Mesendoderm (in vitro differentiated cells): ENCODE data around the gene CUX1.
"Not testable (repeated sequence)": the region's sequence is repeated elsewhere in the genome, so short reads cannot be mapped to it uniquely, and the experiment has no call there.

ENCODE experiments used
- DNase-seq: peaks from one replicate; pipeline ENCODE4 v3.0.0; 2013
- H2AK5ac ChIP-seq: 2 replicates; pipeline ENCODE4 v1.6.1; 2013; ENCODE audit warnings: low read length, inconsistent platforms
- H2BK120ac ChIP-seq: 2 replicates; pipeline ENCODE4 v1.6.1; 2013; ENCODE audit warnings: low read depth, mild to moderate bottlenecking, low read length, moderate library complexity, mixed read lengths
- H2BK15ac ChIP-seq: replicated peaks from 2 replicates; pipeline ENCODE4 v1.6.1; 2013; ENCODE audit warnings: low read depth, mild to moderate bottlenecking, moderate library complexity
- H2BK5ac ChIP-seq: 2 replicates; pipeline ENCODE4 v1.6.1; 2013; ENCODE audit warnings: low read length, inconsistent platforms
- H3K18ac ChIP-seq: 2 replicates; pipeline ENCODE4 v1.6.1; 2013; ENCODE audit warnings: mild to moderate bottlenecking, low read length, mixed read lengths
- H3K23ac ChIP-seq: one replicate; pipeline ENCODE4 v1.6.1; 2013; ENCODE audit warnings: low read length
- H3K27ac ChIP-seq: 2 replicates; pipeline ENCODE4 v1.5.1; 2013; ENCODE audit warnings: low read depth, mild to moderate bottlenecking, inconsistent platforms, low read length, moderate library complexity
- H3K27me3 ChIP-seq: 2 replicates; pipeline ENCODE4 v1.6.1; 2013; ENCODE audit warnings: low read length, control low read depth, mild to moderate bottlenecking, inconsistent platforms; ENCODE audit not compliant: insufficient read depth, poor library complexity
- H3K36me3 ChIP-seq: 2 replicates; pipeline ENCODE4 v1.6.1; 2013; ENCODE audit warnings: low read length, inconsistent platforms; ENCODE audit not compliant: control insufficient read depth, insufficient read depth
- H3K4ac ChIP-seq: one replicate; pipeline ENCODE4 v1.6.1; 2013; ENCODE audit warnings: low read depth, mild to moderate bottlenecking, low read length, moderate library complexity
- H3K4me1 ChIP-seq: 2 replicates; pipeline ENCODE4 v1.6.1; 2013; ENCODE audit warnings: low read depth, low read length, inconsistent platforms; ENCODE audit not compliant: control insufficient read depth
- H3K4me2 ChIP-seq: 2 replicates; pipeline ENCODE4 v1.6.1; 2013; ENCODE audit warnings: low read length
- H3K4me3 ChIP-seq: 2 replicates; pipeline ENCODE4 v1.5.1; 2013; ENCODE audit warnings: mild to moderate bottlenecking, low read length
- H3K56ac ChIP-seq: one replicate; pipeline ENCODE4 v1.6.1; 2013; ENCODE audit warnings: low read length
- H3K79me1 ChIP-seq: 2 replicates; pipeline ENCODE4 v1.6.1; 2013; ENCODE audit warnings: low read length, inconsistent platforms
- H3K79me2 ChIP-seq: 2 replicates; pipeline ENCODE4 v1.6.1; 2013; ENCODE audit warnings: mild to moderate bottlenecking, low read length; ENCODE audit not compliant: control insufficient read depth, insufficient read depth
- H3K9ac ChIP-seq: 2 replicates; pipeline ENCODE4 v1.6.1; 2013; ENCODE audit warnings: low read length, inconsistent platforms
- H4K5ac ChIP-seq: one replicate; pipeline ENCODE4 v1.6.1; 2013; ENCODE audit warnings: low read length
- H4K8ac ChIP-seq: one replicate; pipeline ENCODE4 v1.6.1; 2013; ENCODE audit warnings: low read depth, mild to moderate bottlenecking, control low read depth, low read length, moderate library complexity
- WGBS: extraction: QIAGEN DNeasy Blood & Tissue Kit; methylation state at CpG from one replicate; pipeline ENCODE4 v1.1.7; 2013; ENCODE audit warnings: low lambda C conversion rate, missing lambda C conversion rate; ENCODE audit not compliant: insufficient coverage; ENCODE audit errors: extremely low coverage; 5-methylcytosine and 5-hydroxymethylcytosine counted together

Gene CUX1

DNA sequence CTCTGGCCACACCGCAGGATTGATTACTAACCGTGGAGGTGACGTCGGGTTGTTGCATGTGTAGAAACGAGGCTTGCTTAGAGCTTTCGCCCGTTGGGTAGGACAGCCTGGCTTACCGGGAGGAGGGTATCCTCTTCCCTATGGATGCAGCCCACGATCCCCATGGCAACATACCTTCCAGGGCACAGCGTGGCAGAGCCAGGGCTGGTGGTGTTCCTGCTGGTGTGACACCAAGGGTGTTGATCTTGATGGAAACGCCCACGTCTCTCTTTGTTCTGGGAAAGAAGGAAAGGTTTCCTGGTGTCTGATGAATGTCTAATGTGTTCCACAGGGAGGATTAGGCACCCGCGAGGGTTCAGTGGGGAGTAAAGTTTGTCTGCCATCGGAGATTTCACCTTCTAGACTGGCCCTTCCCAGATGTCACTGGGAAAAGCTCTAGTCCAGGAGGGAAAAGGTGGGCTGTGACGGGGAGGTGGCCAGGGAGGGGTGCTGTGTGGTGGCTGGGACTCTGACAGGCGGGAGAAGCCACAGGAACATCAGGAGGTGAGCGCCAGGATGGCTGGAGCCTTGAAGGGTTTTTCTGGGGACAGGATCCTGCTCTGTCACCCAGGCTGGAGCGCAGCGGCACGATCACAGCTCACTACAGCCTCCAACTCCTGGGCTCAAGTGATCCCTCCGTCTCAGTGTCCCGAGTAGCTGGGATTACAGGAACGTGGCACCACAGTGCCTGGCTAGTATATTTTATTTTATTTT lies 102.1 kb downstream of the CUX1 start:
- no peak overlapping the region for H2AK5ac ChIP-seq
- DNase-seq, result no peak
- H3K4me1 ChIP-seq, result peaks cover 2% of the 10 kb centered on the region
- H3K4me2 ChIP-seq, result no peak overlapping the region
- no peak overlapping the region for H3K27ac ChIP-seq
- no peak overlapping the region for H4K5ac ChIP-seq
- H3K4me3 ChIP-seq, result no peak overlapping the region
- peak overlapping the region; percentile 10 for H3K56ac ChIP-seq
- H2BK5ac ChIP-seq, result no peak overlapping the region
- no peak overlapping the region for H3K23ac ChIP-seq
- H3K79me1 ChIP-seq, result peaks cover 37% of the 10 kb centered on the region
- H4K8ac ChIP-seq, result no peak overlapping the region
- WGBS, result no CpG with 5 or more reads among the region's 24 CpGs
- H3K27me3 ChIP-seq, result no peaks in the 10 kb centered on the region
- H2BK15ac ChIP-seq, result no peak overlapping the region
- H3K36me3 ChIP-seq, result peaks cover 4% of the 10 kb centered on the region
- no peak overlapping the region for H3K4ac ChIP-seq
- H3K18ac ChIP-seq, result no peak overlapping the region
- H3K9ac ChIP-seq, result no peak overlapping the region
- peaks cover 77% of the 10 kb centered on the region for H3K79me2 ChIP-seq
- H2BK120ac ChIP-seq, result no peak overlapping the region

GRCh38 chr7:101921061-101921460 lies 103.6 kb downstream of the CUX1 start:
- Histone ChIP-seq H3K4me3 (no peak overlapping the region), H3K56ac (no peak overlapping the region), H3K4me2 (no peak overlapping the region), H3K23ac (no peak overlapping the region), H4K8ac (no peak overlapping the region), H2BK5ac (no peak overlapping the region), H3K79me2 (peaks cover 69% of the 10 kb centered on the region), H3K36me3 (peaks cover 4% of the 10 kb centered on the region), H2BK120ac (no peak overlapping the region), H3K27me3 (no peaks in the 10 kb centered on the region), H3K4me1 (peaks cover 2% of the 10 kb centered on the region), H3K4ac (no peak overlapping the region), H4K5ac (no peak overlapping the region), H3K27ac (no peak overlapping the region), H2AK5ac (no peak overlapping the region), H3K9ac (no peak overlapping the region), H3K79me1 (peaks cover 27% of the 10 kb centered on the region), H3K18ac (no peak overlapping the region), H2BK15ac (no peak overlapping the region)
- WGBS, result no CpG with 5 or more reads among the region's 11 CpGs
- no peak for DNase-seq

DNA sequence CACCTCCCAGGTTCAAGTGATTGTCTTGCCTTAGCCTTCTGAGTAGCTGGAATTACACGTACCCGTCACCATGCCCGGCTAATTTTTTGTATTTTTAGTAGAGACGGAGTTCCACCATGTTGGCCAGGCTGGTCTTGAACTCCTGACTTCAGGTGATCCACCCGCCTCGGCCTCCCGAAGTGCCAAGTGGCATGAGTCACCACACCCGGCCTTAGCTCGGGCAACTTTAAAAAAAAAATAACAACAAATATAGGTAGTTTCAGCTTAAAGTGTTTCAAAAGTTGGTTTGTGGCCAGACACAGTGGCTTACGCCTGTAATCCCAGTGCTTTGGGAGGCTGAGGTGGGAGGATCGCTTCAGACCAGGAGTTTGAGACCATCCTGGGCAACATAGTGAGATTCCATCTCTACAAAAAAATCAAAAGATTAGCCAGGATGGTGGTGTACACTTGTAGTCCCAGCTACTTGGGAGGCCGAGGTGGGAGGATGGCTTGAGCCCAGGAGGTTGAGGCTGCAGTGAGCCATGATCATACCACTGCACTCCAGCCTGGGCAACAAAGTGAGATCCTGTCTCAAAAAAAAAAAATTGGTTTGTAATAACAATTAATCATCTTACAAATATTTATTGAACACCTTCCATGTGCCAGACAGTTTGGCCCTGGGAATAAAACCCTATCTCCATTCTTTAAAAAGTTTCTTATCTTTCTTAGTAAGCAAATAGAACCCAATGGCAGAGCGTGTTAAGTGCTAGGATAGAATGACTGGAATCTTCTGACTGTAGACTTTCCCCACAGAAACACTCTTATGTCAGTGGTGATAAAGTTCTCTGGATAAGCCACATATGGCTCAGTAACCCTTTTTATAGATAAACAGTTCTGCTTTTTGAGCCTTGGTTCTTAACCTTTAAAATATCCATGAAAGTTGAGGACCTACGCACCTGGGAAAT lies 104.4 kb downstream of the CUX1 start:
- not testable (repeated sequence) for H3K27ac ChIP-seq, H3K27me3 ChIP-seq, H3K4me1 ChIP-seq, H4K5ac ChIP-seq, H2BK5ac ChIP-seq, H2BK120ac ChIP-seq, DNase-seq, H3K23ac ChIP-seq, H3K36me3 ChIP-seq, H2BK15ac ChIP-seq, H2AK5ac ChIP-seq, H3K4me3 ChIP-seq, H4K8ac ChIP-seq, H3K4me2 ChIP-seq, H3K4ac ChIP-seq
- H3K56ac ChIP-seq, result peak overlapping the region; percentile 65
- WGBS, result no CpG with 5 or more reads among the region's 14 CpGs
- peaks cover 32% of the 10 kb centered on the region for H3K79me1 ChIP-seq
- H3K79me2 ChIP-seq, result peaks cover 73% of the 10 kb centered on the region
- peak overlapping the region; percentile 2 for H3K9ac ChIP-seq
- H3K18ac ChIP-seq, result peak overlapping the region; percentile 0

GRCh38 chr7:101922631-101923601 lies 105.5 kb downstream of the CUX1 start:
- Histone ChIP-seq H2BK5ac (no peak overlapping the region), H3K4ac (no peak overlapping the region), H3K18ac (peak overlapping the region; percentile 0), H3K9ac (peak overlapping the region; percentile 2), H2BK120ac (no peak overlapping the region), H3K23ac (peak overlapping the region; percentile 68), H3K27me3 (no peaks in the 10 kb centered on the region), H3K36me3 (peaks cover 4% of the 10 kb centered on the region), H3K79me1 (peaks cover 32% of the 10 kb centered on the region), H3K27ac (peak overlapping the region; percentile 40), H3K79me2 (peaks cover 73% of the 10 kb centered on the region), H2AK5ac (no peak overlapping the region), H3K4me2 (no peak overlapping the region), H2BK15ac (no peak overlapping the region), H4K5ac (no peak overlapping the region), H3K4me1 (peaks cover 2% of the 10 kb centered on the region), H4K8ac (no peak overlapping the region), H3K4me3 (no peak overlapping the region), H3K56ac (peak overlapping the region; percentile 65)
- no CpG with 5 or more reads among the region's 24 CpGs for WGBS
- peak; percentile 78 for DNase-seq

DNA sequence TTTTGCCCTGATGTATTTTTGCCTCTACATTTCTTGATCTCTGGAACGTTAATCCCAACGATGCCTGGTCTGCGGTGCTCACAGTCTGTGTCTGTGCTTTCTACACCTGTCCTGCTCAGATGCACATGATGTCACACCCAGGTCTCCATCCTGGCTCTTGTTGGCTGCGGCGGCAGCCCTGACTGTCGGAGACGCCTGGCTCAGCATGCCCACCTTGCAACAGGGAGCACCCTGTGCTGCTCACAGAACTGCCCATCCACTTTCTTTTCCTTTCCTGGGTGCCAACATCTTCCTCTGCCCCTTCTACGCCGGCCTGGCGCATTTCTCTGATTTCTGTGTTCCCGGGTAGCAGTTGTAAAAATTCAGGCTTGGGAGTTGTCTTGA lies 106.2 kb downstream of the CUX1 start:
- no peaks in the 10 kb centered on the region for H3K36me3 ChIP-seq
- no peak overlapping the region for H2AK5ac ChIP-seq
- no peak overlapping the region for H3K4me2 ChIP-seq
- H3K79me2 ChIP-seq, result peaks cover 68% of the 10 kb centered on the region
- peaks cover 2% of the 10 kb centered on the region for H3K4me1 ChIP-seq
- H3K4ac ChIP-seq, result no peak overlapping the region
- H3K79me1 ChIP-seq, result peaks cover 29% of the 10 kb centered on the region
- no peak overlapping the region for H2BK15ac ChIP-seq
- no peak overlapping the region for H3K23ac ChIP-seq
- no peak overlapping the region for H3K27ac ChIP-seq
- H4K8ac ChIP-seq, result no peak overlapping the region
- no peak overlapping the region for H2BK120ac ChIP-seq
- H3K56ac ChIP-seq, result peak overlapping the region; percentile 26
- no peak for DNase-seq
- H2BK5ac ChIP-seq, result no peak overlapping the region
- no peak overlapping the region for H4K5ac ChIP-seq
- H3K18ac ChIP-seq, result no peak overlapping the region
- H3K27me3 ChIP-seq, result no peaks in the 10 kb centered on the region
- no peak overlapping the region for H3K9ac ChIP-seq
- no peak overlapping the region for H3K4me3 ChIP-seq
- no CpG with 5 or more reads among the region's 11 CpGs for WGBS
